Activated CD4-positive, alpha-beta T cell treated with anti-CD3 and anti-CD28 coated beads, Interleukin-2, amount 50 U/mL, for 16 hours (primary cell): ENCODE results near the gene OBSCN.
"Not testable (repeated sequence)": the region's sequence is repeated elsewhere in the genome, so short reads cannot be mapped to it uniquely, and the experiment has no call there.

ENCODE experiments used
- DNase-seq: peaks from one replicate; pipeline ENCODE4 v3.0.0-alpha.2; 2020

The OBSCN gene

DNA sequence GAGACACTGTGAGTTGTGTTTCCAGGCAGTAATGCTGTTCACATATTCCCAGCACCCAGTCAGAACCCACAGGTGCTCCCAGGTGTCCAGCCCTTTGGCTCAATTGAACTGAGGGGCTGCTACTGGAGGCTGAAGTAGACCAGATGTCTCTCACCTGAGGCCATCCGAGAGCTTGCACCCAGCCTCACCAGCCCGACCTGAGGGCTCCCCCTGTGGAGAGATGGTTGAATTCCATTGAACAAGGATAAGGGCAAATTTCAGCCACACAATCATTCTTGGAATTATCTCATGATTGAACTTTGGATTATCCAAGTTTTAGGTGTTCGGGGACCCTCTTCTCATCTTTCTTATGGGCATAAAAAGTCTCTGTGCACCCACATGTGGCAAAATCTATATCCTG, 52.1 kb downstream of the OBSCN start:
- DNase-seq, result no peak

- DNase-seq, result no peak
Observed at GRCh38 chr1:228261706-228262105, 53.9 kb downstream of the OBSCN start.

- DNase-seq, result no peak
Observed at GRCh38 chr1:228262475-228262874, 54.6 kb downstream of the OBSCN start.

DNA sequence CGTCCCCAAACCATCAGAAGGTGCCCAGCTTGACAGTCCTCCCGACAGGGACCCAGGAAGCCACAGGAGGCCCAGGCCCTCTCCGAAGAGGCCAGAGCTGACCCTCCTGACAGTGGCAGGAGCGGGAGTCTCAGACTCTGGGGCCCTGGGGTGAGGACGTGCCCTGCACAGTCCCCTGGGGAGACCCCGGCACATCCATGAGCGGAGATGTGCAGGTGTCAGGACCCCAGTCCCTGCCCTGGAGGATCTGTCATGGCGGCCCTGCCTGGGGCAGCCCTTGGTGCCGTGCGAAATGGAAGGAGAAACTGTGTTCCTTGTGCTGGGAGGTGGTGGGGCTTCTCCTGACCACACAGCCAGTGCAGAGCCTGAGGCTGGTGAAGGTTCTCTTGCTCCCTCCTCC, 55.8 kb downstream of the OBSCN start:
- no peak for DNase-seq

GRCh38 chr1:228264090-228264829, 56.4 kb downstream of the OBSCN start:
- no peak for DNase-seq

- DNase-seq, result no peak
Observed at GRCh38 chr1:228265167-228265566, 57.3 kb downstream of the OBSCN start.

DNA sequence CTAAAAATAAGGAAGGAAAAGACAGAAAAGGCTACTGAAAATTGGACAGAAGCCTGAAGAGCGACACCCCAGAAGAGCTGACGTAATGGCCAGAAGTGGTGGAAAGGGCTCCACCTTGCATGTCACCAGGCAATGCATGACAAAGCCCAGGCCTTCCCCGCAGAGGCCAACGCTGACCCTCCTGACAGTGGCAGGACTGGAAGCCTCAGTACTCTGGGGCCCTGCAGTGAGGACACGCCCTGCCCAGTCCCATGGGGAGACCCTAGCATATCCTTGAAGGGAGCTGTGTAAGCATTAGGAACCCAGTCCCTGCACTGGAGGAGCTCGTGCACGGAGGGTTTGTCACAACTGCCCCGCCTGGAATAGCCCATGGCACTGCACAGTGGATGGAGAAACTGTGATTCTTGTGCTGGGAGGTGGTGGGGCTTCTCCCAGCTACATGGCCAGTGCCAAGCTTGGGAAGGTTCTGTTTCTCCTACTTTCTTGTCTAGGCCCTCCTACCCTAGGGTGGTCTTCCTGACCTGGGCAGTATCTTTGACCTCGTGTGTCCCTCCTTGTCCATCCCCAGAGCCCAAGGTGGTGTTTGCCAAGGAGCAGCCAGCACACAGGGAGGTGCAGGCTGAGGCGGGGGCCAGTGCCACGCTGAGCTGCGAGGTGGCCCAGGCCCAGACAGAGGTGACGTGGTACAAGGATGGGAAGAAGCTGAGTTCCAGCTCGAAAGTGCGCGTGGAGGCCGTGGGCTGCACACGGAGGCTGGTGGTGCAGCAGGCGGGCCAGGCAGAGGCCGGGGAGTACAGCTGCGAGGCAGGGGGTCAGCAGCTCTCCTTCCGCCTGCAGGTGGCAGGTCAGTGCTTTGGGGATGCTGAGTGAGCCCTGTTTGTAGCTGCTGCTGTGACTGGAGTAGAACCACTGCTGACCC, 60.4 kb downstream of the OBSCN start:
- no peak for DNase-seq

DNA sequence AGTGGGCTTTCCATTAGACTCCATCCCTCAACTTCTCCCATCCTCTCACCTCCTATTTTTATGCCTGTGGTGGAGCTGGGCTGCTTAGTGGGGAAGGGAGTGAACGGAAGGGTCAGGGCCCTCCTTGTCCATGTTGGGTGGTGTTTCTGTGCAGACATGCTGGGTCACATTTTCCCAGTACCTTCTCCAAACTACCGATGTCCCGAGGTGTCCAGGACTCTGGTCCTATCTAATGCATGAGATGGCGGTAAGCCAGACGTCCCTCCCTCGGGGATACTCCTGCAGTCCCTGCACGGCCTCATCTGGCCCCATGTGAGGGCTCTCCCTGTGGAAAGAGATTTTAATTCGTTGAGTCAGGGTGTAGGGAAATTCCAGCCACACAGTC, 61.0 kb downstream of the OBSCN start:
- DNase-seq, result no peak

- DNase-seq, result not testable (repeated sequence)
Observed at GRCh38 chr1:228269431-228269830, 61.6 kb downstream of the OBSCN start.

- no peak for DNase-seq
Observed at GRCh38 chr1:228270032-228270431, 62.2 kb downstream of the OBSCN start.

DNA sequence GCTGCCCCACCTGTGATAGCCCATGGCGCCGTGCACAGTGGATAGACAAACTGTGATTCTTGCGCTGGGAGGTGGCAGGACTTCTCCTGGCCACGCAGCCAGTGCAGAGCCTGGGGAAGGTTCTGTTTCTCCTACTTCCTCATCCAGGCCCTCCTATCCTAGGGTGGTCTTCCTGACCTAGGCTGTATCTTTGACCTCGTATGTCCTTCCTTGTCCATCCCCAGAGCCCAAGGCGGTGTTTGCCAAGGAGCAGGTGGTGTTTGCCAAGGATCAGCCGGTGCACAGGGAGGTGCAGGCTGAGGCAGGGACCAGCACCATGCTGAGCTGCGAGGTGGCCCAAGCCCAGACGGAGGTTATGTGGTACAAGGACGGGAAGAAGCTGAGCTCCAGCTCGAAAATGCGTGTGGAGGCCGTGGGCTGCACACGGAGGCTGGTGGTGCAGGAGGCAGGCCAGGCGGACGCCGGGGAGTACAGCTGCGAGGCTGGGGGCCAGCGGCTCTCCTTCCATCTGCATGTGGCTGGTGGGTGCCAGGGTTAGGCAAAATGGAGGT, 63.9 kb downstream of the OBSCN start:
- DNase-seq, result no peak

- no peak for DNase-seq
Observed at GRCh38 chr1:228272331-228272791, 64.5 kb downstream of the OBSCN start.

DNA sequence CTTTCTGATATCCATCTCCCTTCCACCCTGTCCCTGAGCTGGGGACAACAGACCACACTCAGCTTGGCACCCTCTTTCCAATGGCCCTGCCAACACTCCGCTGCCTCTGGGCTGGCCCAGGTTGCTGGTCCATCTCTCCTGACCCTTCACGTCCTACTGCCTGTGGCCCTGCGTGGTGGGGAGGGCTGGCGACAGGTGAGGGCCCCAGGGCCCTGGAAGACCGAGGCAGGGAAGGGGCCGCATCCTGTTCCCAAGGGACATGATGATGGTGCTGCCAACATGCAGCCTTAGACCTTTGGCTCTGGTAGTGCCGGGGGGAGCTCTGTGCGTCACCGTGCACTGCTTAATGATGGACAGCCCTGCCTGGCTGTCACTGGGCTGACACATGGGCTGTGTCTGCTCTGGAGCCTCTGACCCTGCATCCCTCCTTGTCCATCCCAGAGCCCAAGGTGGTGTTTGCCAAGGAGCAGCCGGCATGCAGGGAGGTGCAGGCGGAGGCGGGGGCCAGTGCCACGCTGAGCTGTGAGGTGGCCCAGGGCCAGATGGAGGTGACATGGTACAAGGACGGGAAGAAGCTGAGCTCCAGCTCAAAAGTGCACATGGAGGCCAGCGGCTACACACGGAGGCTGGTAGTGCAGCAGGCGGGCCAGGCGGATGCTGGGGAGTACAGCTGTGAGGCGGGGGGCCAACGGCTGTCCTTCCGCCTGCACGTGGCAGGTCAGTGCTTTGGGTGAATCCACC, 65.2 kb downstream of the OBSCN start:
- DNase-seq, result no peak

DNA sequence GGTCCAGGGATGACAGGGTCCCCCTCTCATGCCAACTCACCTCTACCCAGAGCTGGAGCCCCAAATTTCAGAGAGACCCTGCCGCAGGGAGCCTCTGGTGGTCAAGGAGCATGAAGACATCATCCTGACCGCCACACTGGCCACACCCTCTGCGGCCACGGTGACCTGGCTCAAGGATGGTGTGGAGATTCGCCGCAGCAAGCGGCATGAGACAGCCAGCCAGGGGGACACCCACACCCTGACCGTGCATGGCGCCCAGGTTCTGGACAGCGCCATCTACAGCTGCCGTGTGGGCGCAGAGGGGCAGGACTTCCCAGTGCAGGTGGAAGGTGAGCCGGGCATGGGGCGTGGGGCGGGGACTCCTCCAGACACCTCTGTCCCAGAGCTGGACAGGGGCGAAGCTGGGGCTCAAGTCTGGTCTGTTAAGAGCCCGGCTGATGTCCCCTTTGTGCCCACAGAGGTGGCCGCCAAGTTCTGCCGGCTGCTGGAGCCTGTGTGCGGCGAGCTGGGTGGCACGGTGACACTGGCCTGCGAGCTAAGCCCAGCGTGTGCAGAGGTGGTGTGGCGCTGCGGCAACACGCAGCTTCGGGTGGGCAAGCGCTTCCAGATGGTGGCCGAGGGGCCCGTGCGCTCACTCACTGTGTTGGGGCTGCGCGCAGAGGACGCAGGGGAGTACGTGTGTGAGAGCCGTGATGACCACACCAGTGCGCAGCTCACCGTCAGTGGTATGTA, 66.0 kb downstream of the OBSCN start:
- no peak for DNase-seq

DNA sequence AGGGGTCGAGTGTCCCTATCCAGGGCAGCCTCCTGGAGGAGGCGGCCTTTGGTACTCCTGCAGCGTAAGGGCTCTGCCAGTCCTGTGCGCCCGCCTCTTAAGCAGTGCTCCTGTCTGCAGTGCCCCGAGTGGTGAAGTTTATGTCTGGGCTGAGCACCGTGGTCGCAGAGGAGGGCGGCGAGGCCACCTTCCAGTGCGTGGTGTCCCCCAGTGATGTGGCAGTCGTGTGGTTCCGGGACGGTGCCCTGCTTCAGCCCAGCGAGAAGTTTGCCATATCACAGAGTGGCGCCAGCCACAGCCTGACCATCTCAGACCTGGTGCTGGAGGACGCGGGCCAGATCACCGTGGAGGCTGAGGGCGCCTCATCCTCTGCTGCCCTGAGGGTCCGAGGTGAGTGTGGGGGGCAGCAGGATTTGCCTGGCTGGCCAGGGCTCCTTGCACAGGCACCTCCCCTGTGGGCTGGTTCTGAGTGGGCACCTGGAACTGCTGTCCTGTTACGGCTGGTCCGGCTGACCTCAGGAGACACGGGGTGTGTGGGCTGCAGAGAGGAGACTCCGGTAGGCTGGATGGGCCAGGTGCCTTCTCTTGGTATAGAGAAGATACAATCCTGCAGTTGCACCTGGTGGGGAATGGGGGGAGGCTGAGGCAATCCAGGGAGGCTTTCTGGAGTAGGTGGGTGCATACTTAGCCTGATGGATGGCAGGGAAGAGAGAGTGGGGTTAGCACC, 66.8 kb downstream of the OBSCN start:
- DNase-seq, result no peak

DNA sequence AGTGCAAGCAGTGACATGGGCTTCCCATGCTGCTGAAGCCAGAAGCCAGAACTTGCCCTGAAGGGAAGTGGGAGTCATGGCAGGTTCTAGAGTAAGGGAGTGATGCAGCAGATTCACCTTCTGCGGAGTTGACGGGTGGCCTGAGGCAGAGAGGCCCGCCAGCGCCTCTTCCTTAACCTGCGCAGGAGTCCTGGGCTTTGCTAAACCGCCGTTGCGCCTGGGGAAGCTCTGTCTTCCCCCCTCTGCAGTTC, 67.3 kb downstream of the OBSCN start:
- no peak for DNase-seq

GRCh38 chr1:228275430-228276173, 67.8 kb downstream of the OBSCN start:
- DNase-seq, result peak; percentile 93

- no peak for DNase-seq
Observed at GRCh38 chr1:228276174-228276831, 68.5 kb downstream of the OBSCN start.

DNA sequence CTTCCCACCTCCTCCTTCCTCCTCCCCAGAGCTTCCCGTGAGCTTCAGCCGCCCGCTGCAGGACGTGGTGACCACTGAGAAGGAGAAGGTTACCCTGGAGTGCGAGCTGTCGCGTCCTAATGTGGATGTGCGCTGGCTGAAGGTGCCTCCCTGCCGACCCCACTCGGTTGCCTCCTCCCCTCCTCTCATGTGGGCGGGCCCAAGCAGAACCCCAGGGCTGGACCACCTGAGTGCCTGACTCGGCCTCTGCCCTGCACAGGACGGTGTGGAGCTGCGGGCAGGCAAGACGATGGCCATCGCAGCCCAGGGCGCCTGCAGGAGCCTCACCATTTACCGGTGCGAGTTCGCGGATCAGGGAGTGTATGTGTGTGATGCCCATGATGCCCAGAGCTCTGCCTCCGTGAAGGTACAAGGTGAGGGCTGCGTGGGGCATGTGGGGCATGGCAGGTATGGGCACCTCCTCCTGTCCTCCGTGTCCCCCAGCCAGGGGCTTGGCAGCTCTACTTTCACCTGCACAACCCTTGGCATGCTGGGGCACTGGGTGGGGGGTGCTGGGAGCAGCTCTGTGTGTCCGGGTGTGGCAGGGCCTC, 69.2 kb downstream of the OBSCN start:
- DNase-seq, result no peak
